Body of pancreas (tissue), 4 donors: ENCODE data around the gene PCSK1N.

Experiments used
- CTCF ChIP-seq, 7 experiments: fragments of 450-650 bp in 4 of 7; fragments of 200-600 bp in 3 of 7; sonication (generic) in 3 of 7; IDR thresholded peaks; one replicate each; pipeline ENCODE4 v1.5.1; 2016 to 2019; ENCODE audit warnings: antibody characterized with exemption in 7 of 7
- POLR2A ChIP-seq, 3 donors: fragments of 450-650 bp; IDR thresholded peaks; one replicate each; pipeline ENCODE4 v1.6.1; 2016; ENCODE audit warnings: antibody characterized with exemption in 3 of 3, mild to moderate bottlenecking in 2 of 3

DNA sequence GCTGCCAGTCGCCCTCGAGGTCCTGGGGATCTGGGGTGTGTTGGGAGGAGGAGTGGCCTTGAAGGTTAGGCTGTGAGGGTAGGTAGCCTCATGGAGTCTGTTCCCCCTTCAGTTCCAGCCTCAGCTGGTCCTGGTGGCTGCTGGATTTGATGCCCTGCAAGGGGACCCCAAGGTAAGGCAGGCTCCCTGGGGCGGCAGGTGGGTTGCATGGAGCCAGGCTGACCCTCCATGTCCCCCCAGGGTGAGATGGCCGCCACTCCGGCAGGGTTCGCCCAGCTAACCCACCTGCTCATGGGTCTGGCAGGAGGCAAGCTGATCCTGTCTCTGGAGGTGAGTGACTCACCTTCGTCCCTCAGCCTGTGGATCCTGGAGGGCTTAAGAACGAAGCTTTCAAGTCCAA is 20.7 kb downstream of the PCSK1N start:
- no peak for TF ChIP-seq CTCF (IDR thresholded peaks at IDR 0.05)
- TF ChIP-seq POLR2A (IDR thresholded peaks at IDR 0.05), result no peak
